Right lobe of liver (tissue), 6 donors: Measurements from ENCODE around the gene LACTBL1. TPM values are rescaled to one million over a fixed set of nuclear protein-coding genes. Genes with fewer than 3 reads are reported as not detected.

Source experiments
- ATAC-seq, 4 donors: fragments of 200-7000 bp; cut with Tn5 transposase; one replicate each; pipeline ENCODE4 v1.9.1; 2020; ENCODE audit warnings: mild to moderate bottlenecking in 4 of 4, moderate library complexity in 4 of 4
- DNase-seq, 3 donors: peaks; one replicate each; pipeline ENCODE4 v3.0.0-alpha.2; 2020
- H3K27ac ChIP-seq, 3 donors: fragments of 200-600 bp; one replicate each; pipeline ENCODE4 v1.8.0; 2022
- H3K27me3 ChIP-seq, 2 donors: fragments of 200-600 bp; one replicate each; pipeline ENCODE4 v1.8.0; 2022
- H3K36me3 ChIP-seq, 4 donors: fragments of 200-600 bp; sonication (generic) in 1 of 4; one replicate each; pipeline versions ENCODE4 v1.5.1 to v1.8.0; 2017 to 2022; ENCODE audit warnings: control low read depth in 1 of 4
- H3K4me1 ChIP-seq, 4 donors: fragments of 200-600 bp; sonication (generic) in 1 of 4; one replicate each; pipeline versions ENCODE4 v1.5.1 to v1.8.0; 2017 to 2022; ENCODE audit warnings: control low read depth in 1 of 4
- H3K4me3 ChIP-seq, 3 donors: fragments of 200-600 bp; one replicate each; pipeline ENCODE4 v1.8.0; 2022
- H3K9me3 ChIP-seq, 4 donors: fragments of 200-600 bp; sonication (generic) in 1 of 4; one replicate each; pipeline versions ENCODE4 v1.5.1 to v1.8.0; 2017 to 2022; ENCODE audit warnings: control low read depth in 1 of 4
- POLR2A ChIP-seq: fragments of 450-650 bp; IDR thresholded peaks from one replicate; pipeline ENCODE4 v1.6.1; 2017; ENCODE audit warnings: antibody characterized with exemption, mild to moderate bottlenecking
- WGBS: methylation state at CpG from one replicate; pipeline ENCODE4 v1.1.6; 2018; ENCODE audit warnings: low coverage, low lambda C conversion rate; ENCODE audit not compliant: insufficient coverage; ENCODE audit errors: missing lambda C conversion rate; 5-methylcytosine and 5-hydroxymethylcytosine counted together
- intact Hi-C, 2 donors: fragments of 100-400 bp; cut with DNase I; formaldehyde crosslinking; loops; one replicate each; pipeline versions ENCODE4 v1.11.2 to v1.14.1; 2022
- total RNA-seq, 6 experiments: library from RNA; depleted of rRNA in 2 of 6; stranded (reverse); fragments of >200 nt in 2 of 6; fragmentation: NEBNext Ultra II Directional in 3 of 6; extraction: Animal tissue kit (Norgen Biotek cat#: 25700) in 3 of 6; gene quantifications; one replicate each; pipeline versions ENCODE4 v1.1.0 to v1.2.4, GENCODE V29; 2016 to 2023
- TF ChIP-seq, protein P1 (sequence below), 4 donors: fragments of 200-600 bp in 3 of 4; fragments of 450-650 bp in 1 of 4; IDR thresholded peaks; one replicate each; pipeline versions ENCODE4 v1.5.1 to v1.8.0; 2016 to 2022; ENCODE audit warnings: antibody characterized with exemption in 4 of 4, mild to moderate bottlenecking in 2 of 4
- donor health status: DM: no; HTN: yes; CAD: no.
- donor health status: DM: no; HTN: no; CAD: no.
- donor health status: DM: no; HTN: no; CAD: no.
- donor health status: DM: no; HTN: yes; CAD: no.
- donor health status: DM: no; HTN: yes; CAD: no.

LACTBL1 gene
- total RNA-seq, 6 experiments from 2014 or later: not detected

DNA sequence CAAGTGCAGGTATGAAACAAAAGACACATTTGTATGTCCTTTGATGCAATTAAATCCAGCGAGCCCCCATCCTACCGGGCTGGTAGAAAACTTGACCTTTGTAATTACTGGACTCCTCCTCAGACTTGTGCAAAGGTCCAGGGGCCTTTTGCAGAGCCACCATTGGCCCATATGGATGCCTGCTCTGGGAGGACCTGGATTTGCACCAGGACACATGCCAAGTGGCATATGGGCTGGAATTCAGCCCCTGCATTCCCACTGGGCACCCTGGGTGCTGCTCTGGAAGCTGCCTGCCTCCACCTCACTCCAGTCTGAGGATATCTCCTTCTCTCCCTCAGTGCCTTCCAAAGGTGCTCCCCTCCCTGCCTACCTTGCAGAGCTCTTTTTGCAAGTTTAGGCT is 36.0 kb downstream of the LACTBL1 start:
- ATAC-seq: no peak
- no peaks in the 10 kb centered on the region for H3K9me3 ChIP-seq
- 40% methylated on average over 1 of the region's 2 CpGs for WGBS
- H3K27ac ChIP-seq: no peak overlapping the region
- peak in 1 of 3 donors; percentile 20 for DNase-seq
- H3K27me3 ChIP-seq: no peaks in the 10 kb centered on the region
- intact Hi-C loops: no loop called here
- no peaks in the 10 kb centered on the region for H3K36me3 ChIP-seq
- TF ChIP-seq, protein P1, sequence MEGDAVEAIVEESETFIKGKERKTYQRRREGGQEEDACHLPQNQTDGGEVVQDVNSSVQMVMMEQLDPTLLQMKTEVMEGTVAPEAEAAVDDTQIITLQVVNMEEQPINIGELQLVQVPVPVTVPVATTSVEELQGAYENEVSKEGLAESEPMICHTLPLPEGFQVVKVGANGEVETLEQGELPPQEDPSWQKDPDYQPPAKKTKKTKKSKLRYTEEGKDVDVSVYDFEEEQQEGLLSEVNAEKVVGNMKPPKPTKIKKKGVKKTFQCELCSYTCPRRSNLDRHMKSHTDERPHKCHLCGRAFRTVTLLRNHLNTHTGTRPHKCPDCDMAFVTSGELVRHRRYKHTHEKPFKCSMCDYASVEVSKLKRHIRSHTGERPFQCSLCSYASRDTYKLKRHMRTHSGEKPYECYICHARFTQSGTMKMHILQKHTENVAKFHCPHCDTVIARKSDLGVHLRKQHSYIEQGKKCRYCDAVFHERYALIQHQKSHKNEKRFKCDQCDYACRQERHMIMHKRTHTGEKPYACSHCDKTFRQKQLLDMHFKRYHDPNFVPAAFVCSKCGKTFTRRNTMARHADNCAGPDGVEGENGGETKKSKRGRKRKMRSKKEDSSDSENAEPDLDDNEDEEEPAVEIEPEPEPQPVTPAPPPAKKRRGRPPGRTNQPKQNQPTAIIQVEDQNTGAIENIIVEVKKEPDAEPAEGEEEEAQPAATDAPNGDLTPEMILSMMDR (IDR thresholded peaks at IDR 0.05): no peak
- TF ChIP-seq POLR2A: no peak
- no peak overlapping the region for H3K4me3 ChIP-seq
- H3K4me1 ChIP-seq: no peaks in the 10 kb centered on the region

DNA sequence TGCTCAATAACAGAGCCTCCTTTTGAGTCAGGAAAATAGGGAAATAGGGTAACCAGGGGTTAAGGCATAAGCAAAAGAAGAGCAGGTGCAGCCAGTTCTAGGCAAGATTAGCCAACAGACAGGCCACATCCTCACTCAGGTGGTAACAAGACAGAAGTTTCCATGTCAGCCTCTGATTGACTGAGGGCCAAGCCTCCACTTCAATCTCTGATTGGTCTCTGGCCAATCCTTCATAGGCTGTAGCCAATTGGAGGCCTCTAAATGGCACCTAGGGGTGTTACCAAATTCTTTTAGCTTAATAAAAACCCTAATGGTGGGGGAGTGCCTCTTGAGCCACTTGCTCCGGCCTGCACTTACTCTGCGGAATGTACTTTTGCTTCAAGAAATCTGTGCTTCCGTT is 37.2 kb downstream of the LACTBL1 start:
- no peak for ATAC-seq
- WGBS: 96% methylated on average over 3 of the region's 3 CpGs

DNA sequence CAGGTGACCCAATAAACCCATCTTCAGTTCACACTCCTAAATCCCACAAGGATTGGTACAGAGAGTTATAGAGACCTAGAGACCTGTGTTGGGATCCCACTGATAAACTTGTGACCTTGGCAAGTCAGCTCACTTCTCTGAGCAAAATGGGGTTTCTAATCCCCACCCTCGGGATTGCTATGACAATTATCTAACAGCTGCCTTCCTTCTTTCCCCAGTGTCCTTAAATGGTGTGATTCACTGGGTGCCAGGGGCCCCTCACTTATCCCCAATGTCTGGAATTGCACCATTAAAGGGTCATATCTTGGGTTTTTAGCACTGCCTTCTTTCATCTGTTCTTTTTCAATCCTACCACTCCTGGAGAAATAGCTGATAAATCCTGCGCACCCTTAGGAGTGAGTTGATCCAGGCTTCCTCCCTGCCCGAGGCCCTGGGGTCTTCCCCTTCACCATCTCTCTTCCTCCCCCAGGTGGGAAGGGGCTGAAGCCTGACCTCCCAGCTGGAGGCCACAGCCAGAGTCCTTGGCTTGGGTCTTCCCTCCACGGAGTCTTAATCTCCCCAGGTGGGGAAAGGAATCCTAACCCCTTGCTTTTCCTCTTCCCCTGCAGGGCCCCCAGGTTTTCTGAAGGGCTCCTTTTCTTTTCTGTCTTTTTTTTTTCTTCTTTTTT is 39.7 kb downstream of the LACTBL1 start:
- H3K4me3 ChIP-seq: no peak overlapping the region
- intact Hi-C loops: no loop called here
- DNase-seq (peak in 1 of 3 donors; percentile 19), ATAC-seq (no peak)
- H3K27ac ChIP-seq: no peak overlapping the region
- no peak for TF ChIP-seq POLR2A
- TF ChIP-seq, protein P1 (IDR thresholded peaks at IDR 0.05): no peak
- H3K36me3 ChIP-seq: no peaks in the 10 kb centered on the region
- 16% methylated on average over 3 of the region's 4 CpGs for WGBS
- H3K27me3 ChIP-seq: no peaks in the 10 kb centered on the region
- no peaks in the 10 kb centered on the region for H3K9me3 ChIP-seq
- no peaks in the 10 kb centered on the region for H3K4me1 ChIP-seq

More for the DNA sequence above, 37.2 kb downstream of the LACTBL1 start:
- Histone ChIP-seq H3K9me3 (no peaks in the 10 kb centered on the region), H3K27me3 (no peaks in the 10 kb centered on the region), H3K4me1 (no peaks in the 10 kb centered on the region), H3K36me3 (no peaks in the 10 kb centered on the region), H3K27ac (no peak overlapping the region), H3K4me3 (no peak overlapping the region)
- DNase-seq: no peak
- intact Hi-C loops: no loop called here
- TF ChIP-seq, protein P1 (IDR thresholded peaks at IDR 0.05): no peak
- no peak for TF ChIP-seq POLR2A

DNA sequence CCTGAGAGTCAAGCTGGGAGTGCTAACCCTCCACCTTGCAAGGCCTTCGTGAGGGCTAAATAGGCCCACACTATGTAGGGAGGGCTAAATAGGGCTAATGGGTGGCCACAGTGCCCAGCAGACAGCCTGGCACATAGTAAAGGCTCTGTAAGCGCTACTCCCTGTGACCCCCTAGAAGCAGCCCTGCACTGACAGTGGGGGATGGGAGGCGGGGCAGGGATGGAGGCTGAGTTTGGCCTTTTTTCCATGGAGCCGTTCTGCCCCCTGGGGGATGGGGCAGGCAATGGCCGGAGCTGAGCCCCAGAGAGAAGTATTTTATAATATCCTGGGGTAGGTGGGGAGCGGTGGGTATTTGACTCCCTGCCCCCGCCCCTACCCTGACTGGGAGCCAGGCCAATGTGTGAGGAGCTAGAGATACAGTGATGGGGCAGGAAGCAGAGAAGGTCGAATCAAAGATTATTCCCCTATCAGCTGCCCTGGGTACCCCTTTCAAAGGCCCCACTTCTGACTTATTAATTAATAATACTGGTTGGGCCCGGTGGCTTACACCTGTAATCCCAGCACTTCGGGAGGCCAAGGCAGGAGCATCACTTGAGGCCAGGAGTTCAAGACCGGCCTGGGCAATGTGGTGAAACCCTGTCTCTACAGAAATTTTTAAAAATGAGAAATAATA is 42.3 kb downstream of the LACTBL1 start:
- no peaks in the 10 kb centered on the region for H3K27me3 ChIP-seq
- intact Hi-C loops: no loop called here
- 36% methylated on average over 6 of the region's 11 CpGs for WGBS
- H3K36me3 ChIP-seq: no peaks in the 10 kb centered on the region
- no peak overlapping the region for H3K4me3 ChIP-seq
- no peak for TF ChIP-seq POLR2A
- TF ChIP-seq, protein P1 (IDR thresholded peaks at IDR 0.05): peak; percentile 45 to 60 (median 49)
- peak; percentile 35 to 51 (median 46) for DNase-seq
- no peaks in the 10 kb centered on the region for H3K4me1 ChIP-seq
- H3K27ac ChIP-seq: no peak overlapping the region
- no peaks in the 10 kb centered on the region for H3K9me3 ChIP-seq
- peak; percentile 55 to 66 (median 62) for ATAC-seq
